AG09309 (cell line): ENCODE results near the gene MGAT5.

ENCODE experiments used
- DNase-seq: peaks from one replicate; pipeline ENCODE4 v3.0.0-alpha.2; 2010; ENCODE audit warnings: low read depth
- H3K4me3 ChIP-seq: 2 replicates; pipeline ENCODE4 v1.5.1; 2011; ENCODE audit warnings: mild to moderate bottlenecking, low read depth, low read length, moderate library complexity; ENCODE audit not compliant: control insufficient read depth
- TF ChIP-seq, protein P1 (sequence below): IDR thresholded peaks from 2 replicates; pipeline ENCODE4 v1.5.1; 2011; ENCODE audit warnings: mild to moderate bottlenecking, low read depth, low read length, inconsistent platforms; ENCODE audit not compliant: insufficient read depth, control insufficient read depth; ENCODE audit errors: missing control alignments

The MGAT5 gene

DNA sequence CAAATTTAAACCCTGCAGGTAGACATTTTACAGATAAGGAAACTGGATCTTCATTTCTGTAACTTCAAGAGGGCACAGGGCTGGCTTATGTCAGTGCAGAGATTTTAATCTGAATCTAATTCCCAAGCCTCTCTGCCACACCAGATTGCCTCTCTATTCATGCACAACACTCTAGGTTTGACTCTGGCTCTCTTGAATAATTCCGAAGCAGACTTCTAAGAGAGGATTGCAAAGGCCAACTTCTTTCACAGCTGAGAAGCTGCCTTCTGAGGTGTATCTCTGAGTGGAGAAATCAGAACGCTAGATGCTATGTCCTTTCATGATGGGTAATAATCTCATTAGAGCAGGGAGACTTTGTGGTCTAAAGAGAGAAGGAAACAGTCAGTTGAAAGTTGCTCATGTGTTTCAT lies 20.1 kb upstream of the MGAT5 start:
- H3K4me3 ChIP-seq: no peak overlapping the region
- DNase-seq: no peak
- TF ChIP-seq, protein P1, sequence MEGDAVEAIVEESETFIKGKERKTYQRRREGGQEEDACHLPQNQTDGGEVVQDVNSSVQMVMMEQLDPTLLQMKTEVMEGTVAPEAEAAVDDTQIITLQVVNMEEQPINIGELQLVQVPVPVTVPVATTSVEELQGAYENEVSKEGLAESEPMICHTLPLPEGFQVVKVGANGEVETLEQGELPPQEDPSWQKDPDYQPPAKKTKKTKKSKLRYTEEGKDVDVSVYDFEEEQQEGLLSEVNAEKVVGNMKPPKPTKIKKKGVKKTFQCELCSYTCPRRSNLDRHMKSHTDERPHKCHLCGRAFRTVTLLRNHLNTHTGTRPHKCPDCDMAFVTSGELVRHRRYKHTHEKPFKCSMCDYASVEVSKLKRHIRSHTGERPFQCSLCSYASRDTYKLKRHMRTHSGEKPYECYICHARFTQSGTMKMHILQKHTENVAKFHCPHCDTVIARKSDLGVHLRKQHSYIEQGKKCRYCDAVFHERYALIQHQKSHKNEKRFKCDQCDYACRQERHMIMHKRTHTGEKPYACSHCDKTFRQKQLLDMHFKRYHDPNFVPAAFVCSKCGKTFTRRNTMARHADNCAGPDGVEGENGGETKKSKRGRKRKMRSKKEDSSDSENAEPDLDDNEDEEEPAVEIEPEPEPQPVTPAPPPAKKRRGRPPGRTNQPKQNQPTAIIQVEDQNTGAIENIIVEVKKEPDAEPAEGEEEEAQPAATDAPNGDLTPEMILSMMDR: no peak

DNA sequence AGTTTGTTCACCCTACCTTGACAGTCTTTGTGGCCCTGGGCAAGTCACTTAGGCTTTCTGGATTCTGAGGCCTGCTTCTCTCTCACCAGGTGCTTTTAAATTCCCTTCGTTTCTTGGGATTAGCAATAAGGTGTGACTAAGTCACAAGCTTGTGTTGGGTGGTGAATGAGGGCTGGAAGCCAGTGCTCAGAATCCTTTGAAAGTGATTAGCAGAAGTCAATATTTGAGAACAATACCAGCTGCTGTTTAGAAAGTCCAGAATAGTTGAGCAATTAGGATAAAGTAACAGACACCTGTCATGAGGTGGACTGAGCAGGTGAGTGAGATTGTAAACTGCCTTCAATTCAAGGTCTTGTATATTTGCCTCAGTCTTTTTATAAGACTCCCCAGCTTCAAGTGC lies 19.3 kb upstream of the MGAT5 start:
- DNase-seq: no peak
- H3K4me3 ChIP-seq: no peak overlapping the region
- TF ChIP-seq, protein P1: no peak

DNA sequence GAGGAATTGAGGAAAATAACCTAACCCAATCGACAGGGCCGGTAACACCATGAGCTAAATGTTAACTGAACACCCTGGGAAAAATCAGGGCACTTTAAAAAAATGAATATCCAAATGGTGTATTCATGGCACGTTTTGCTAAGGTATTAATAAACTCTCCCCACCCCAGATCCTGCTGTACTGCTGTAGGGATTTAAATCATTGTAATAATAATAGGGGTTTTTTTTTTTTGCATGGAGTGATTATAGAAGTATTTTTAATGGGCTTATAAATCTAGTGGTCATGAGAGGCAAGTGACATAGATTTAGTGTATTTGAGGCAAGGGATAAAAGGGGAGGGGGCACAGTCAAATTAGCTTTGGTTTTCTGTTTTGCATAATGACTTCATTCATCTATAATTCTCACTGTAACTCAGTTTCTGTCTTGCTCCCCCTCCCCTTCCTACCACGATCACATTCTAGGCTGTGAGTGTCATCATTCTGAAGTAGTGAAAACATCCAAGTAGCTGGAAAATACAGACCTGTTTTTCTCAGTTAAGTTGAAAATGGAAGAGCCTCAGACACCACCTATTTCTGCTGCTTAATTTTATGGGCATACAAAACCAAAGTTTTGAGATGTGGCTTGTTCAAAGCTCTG lies 18.2 kb upstream of the MGAT5 start:
- DNase-seq: no peak
- TF ChIP-seq, protein P1: no peak
- H3K4me3 ChIP-seq: no peak overlapping the region

DNA sequence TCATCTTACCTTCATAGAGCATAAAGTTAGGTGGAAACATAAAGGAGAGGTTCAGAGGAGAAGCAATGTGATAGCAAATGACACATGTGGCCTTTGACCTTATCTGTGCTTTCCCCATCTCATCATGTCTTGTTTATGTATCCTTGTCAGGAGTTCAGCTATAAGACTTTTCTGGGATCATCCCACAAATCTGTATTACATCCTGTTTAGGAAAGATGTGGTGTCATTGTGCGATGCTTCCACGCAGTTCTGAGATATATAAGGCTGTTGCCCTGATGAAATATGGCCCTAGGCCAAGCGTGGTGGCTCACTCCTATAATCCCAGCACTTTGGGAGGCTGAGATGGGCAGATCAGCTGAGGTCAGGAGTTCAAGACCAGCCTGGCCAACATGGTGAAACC lies 15.5 kb upstream of the MGAT5 start:
- TF ChIP-seq, protein P1: no peak
- H3K4me3 ChIP-seq: no peak overlapping the region
- DNase-seq: no peak

DNA sequence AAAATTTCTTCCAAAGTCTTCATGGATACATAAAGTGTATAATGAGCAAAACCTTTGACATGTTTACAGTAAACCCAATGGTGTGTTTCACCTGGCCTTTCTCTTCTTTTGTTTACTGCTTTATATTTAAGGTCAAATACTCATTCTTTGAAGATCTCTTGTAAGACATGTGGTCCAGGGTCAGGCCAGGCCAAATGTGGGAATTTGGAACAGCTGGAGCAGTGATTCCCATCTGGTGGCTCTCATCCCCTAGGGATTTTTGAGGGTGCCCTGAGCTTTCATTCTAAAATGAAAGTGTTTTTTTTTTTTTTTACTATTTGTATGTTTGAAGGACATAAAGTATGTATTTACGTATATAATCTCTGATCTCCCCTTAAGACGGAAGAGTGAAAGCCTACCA lies 13.8 kb upstream of the MGAT5 start:
- TF ChIP-seq, protein P1: no peak
- no peak for DNase-seq

DNA sequence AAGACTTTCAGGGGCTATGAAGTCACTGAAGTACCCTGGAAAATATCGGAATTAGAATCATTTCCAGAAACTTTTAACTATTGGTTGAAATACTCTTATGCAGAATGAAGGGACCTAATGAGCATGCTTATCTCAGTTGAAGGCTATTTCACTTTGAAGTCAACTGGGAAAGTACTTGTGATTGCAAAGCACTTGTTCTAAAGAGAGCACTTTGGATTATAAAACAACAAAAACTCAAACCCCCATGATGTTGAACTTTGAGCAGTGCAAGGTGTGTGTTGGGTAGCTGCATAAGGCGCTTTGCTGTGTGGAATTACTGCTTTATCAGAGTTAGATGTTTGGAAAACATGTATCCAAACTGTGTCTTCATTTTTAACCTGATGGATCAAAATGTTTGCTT lies 12.0 kb upstream of the MGAT5 start:
- TF ChIP-seq, protein P1: no peak
- no peak for DNase-seq
- no peak overlapping the region for H3K4me3 ChIP-seq

More for the DNA sequence above, 13.8 kb upstream of the MGAT5 start:
- H3K4me3 ChIP-seq: no peak overlapping the region
